HL-60/S4 treated with retinoic acid at 250 ng/mL for 4 days and 3 days (cell line): ENCODE results near the gene EVI2B.
"Not testable (repeated sequence)": the region's sequence is repeated elsewhere in the genome, so short reads cannot be mapped to it uniquely, and the experiment has no call there.

Experiments
- in situ Hi-C: fragments of 300-500 bp; cut with MboI; formaldehyde crosslinking; loops from 2 replicates; pipeline ENCODE4 v1.7.0; 2022; ENCODE audit warnings: low sequenced_read_pairs

EVI2B gene

GRCh38 chr17:31272803-31273202 lies 41.1 kb downstream of the EVI2B start:
- in situ Hi-C loops: no loop called here

GRCh38 chr17:31272236-31272635 lies 41.6 kb downstream of the EVI2B start:
- in situ Hi-C loops: no loop called here

- in situ Hi-C loops: no loop called here
Measured at GRCh38 chr17:31269578-31269983, 44.3 kb downstream of the EVI2B start.

- in situ Hi-C loops: no loop called here
Measured at GRCh38 chr17:31269036-31269577, 44.7 kb downstream of the EVI2B start.

- in situ Hi-C loops: no loop called here
Measured at GRCh38 chr17:31266042-31266441, 47.8 kb downstream of the EVI2B start.

GRCh38 chr17:31262923-31263322 lies 50.9 kb downstream of the EVI2B start:
- in situ Hi-C loops: not testable (repeated sequence)

GRCh38 chr17:31261601-31262000 lies 52.3 kb downstream of the EVI2B start:
- in situ Hi-C loops: no loop called here

- in situ Hi-C loops: no loop called here
Measured at GRCh38 chr17:31260151-31260550, 53.7 kb downstream of the EVI2B start.

- in situ Hi-C loops: no loop called here
Measured at GRCh38 chr17:31256936-31257335, 56.9 kb downstream of the EVI2B start.

- in situ Hi-C loops: no loop called here
Measured at GRCh38 chr17:31254654-31255053, 59.2 kb downstream of the EVI2B start.
